Upper lobe of left lung (tissue), 4 donors: ENCODE measurements around the gene L1CAM.

Source experiments
- CTCF ChIP-seq, 6 experiments: fragments of 450-650 bp in 4 of 6; fragments of 200-600 bp in 2 of 6; sonication (generic) in 2 of 6; IDR thresholded peaks; one replicate each; pipeline ENCODE4 v1.5.1; 2016 to 2019; ENCODE audit warnings: antibody characterized with exemption in 6 of 6
- POLR2A ChIP-seq, 4 donors: fragments of 450-650 bp; IDR thresholded peaks; one replicate each; pipeline ENCODE4 v1.5.1; 2016 to 2017; ENCODE audit warnings: antibody characterized with exemption in 4 of 4, mild to moderate bottlenecking in 2 of 4
- POLR2AphosphoS5 ChIP-seq, 2 donors: sonication (generic); formaldehyde crosslinking; IDR thresholded peaks; one replicate each; pipeline ENCODE4 v1.5.1; 2017; ENCODE audit warnings: antibody characterized with exemption in 2 of 2

GRCh38 chrX:153864101-153864500, 21.9 kb downstream of the L1CAM start:
- TF ChIP-seq CTCF (IDR thresholded peaks at IDR 0.05) (no peak), POLR2A (IDR thresholded peaks at IDR 0.05) (no peak), POLR2AphosphoS5 (IDR thresholded peaks at IDR 0.05) (no peak)
